HG03378 (cell line): ENCODE results near the gene NLN.
"Not testable (repeated sequence)": the region's sequence is repeated elsewhere in the genome, so short reads cannot be mapped to it uniquely, and the experiment has no call there.

Experiments
- ATAC-seq: cut with Tn5 transposase; IDR thresholded peaks from one replicate; pipeline ENCODE4 v1.9.1; 2021; ENCODE audit warnings: mild to moderate bottlenecking, moderate library complexity; ENCODE audit not compliant: unreplicated experiment

The NLN gene

GRCh38 chr5:65805089-65805488, 83.1 kb downstream of the NLN start:
- no peak for ATAC-seq

GRCh38 chr5:65807494-65807893, 85.5 kb downstream of the NLN start:
- ATAC-seq, result not testable (repeated sequence)

- no peak for ATAC-seq
These were observed 86.3 kb downstream of the NLN start for GRCh38 chr5:65808251-65808741.

GRCh38 chr5:65808818-65809217, 86.8 kb downstream of the NLN start:
- no peak for ATAC-seq

- no peak for ATAC-seq
These were observed 88.0 kb downstream of the NLN start for GRCh38 chr5:65809817-65810531.

GRCh38 chr5:65811004-65811403, 89.0 kb downstream of the NLN start:
- ATAC-seq, result no peak

DNA sequence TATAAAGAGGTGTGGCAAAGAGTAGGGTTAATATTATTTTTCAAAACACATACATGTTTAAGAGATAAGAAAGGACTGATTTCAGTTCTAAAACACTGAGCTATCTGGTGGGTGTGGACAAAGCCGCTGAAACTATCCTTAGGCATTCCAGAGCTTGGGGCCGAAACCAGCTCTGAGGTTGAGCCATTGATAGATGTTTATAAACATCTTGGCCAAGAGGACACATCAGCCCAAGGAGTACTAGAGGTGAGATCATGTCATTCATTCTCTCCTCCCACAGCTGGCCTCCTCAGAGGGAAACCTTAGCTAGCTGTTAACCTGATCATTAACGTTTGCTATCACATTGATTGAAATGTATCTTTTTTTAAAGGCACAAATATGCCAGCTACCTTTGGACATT, 89.9 kb downstream of the NLN start:
- no peak for ATAC-seq

DNA sequence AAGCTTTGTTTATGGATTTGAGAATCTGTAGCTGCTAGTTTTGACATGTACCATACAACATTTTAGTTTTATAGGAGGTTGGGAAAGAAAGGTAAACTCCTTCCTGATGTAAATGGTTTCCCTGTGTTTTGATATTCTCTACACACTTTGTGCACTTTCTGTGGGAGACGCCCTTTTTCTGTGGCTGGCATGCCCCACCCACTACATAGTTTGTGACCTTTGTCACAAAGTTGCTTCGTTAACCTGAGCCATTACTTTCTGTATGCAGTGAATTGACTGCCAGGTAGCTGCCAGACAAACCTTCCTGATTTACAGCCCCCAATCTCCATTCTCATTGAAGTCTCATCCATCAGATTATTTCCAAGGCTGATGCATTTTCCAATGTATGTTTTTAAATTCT, 90.6 kb downstream of the NLN start:
- ATAC-seq, result no peak

DNA sequence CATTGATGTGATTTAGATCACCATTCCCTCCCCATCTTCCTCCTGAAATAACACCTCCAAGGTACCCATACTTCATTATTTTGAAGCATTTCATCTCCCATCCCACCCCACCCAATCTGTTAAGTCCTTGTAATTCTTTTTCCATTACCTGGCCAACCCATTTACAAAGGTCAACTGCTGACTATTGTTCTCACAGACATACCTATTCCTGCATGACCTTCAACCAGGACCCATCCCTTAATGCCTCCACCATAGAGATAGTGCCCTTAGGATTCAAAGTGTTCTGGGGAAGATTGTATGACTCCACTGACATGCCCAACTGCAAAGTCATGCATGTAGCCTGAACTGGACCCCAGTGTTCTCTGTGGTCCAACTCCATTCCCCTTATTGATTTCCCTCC, 91.2 kb downstream of the NLN start:
- no peak for ATAC-seq

DNA sequence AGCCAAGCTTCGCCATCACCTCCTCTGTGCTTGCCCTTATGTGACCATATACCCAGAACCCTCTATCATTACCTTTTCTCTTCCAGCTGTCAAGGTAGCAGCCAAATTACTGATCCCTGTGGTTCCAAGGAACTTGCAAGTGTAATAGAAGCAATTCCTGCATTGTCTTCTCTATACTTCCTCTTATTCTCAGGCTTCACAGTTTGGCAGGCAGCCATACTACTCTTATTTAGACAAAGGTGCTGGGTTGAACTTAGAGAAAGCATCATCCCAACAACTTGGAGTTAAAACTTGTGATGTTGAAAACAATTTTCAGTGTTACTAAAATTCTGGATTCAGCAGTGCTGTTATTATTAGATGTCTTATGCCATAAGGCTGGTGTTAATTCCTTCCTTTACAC, 93.2 kb downstream of the NLN start:
- ATAC-seq, result no peak

DNA sequence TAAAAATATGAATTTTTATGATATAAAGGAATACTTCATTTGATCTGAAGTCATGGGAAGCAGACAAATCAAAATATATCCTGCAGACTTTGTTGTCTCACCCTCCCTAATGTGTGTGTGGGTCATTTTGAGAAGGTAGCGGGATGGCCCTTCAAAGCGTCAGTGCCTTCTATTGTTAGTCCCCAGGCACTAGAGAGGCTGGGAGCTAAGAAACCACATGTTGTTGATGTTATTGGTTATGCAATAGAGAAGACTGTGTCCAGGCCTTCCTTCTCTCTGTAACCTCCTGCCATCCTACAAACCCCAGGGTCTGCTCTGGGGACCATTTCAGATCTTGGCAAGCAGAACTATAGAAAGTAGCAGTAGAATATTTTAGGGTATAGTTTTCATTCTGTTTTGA, 94.7 kb downstream of the NLN start:
- ATAC-seq, result no peak

- ATAC-seq, result no peak
These were observed 95.9 kb downstream of the NLN start for GRCh38 chr5:65817931-65818330.

GRCh38 chr5:65818592-65818991, 96.6 kb downstream of the NLN start:
- ATAC-seq, result no peak

DNA sequence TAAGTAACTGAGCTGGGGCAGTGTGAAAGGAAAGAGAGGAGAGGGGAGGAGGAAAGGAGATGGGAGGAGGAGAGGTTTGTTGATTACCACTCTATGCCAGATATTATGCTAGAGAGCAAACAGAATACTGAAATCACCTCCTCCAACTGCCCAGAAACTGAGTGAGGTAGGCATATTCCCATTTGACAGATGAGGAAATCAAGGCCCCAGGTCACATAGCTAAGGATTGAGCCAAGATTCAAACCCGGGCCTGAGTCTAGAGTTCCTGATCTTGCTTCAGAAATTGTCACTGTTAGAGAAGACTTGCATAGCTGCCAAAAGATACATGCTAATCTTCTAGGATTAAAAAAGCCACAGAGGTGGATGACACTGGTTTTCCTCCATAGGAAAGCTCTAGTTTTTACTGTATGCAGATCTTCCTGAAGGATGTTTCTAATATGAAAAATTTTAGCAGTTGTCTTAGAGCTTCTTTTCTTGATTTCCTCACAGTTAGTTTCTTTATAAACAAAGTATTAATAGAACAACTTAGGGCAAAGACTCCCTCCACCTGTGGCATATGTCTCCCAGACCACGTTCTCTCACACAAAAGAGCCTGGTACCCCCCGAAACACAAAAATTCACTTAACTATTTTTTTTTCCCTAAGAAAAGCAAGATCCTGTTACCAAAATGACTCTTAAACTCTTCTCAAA, 97.4 kb downstream of the NLN start:
- ATAC-seq, result no peak

- no peak for ATAC-seq
These were observed 97.9 kb downstream of the NLN start for GRCh38 chr5:65819905-65820240.

DNA sequence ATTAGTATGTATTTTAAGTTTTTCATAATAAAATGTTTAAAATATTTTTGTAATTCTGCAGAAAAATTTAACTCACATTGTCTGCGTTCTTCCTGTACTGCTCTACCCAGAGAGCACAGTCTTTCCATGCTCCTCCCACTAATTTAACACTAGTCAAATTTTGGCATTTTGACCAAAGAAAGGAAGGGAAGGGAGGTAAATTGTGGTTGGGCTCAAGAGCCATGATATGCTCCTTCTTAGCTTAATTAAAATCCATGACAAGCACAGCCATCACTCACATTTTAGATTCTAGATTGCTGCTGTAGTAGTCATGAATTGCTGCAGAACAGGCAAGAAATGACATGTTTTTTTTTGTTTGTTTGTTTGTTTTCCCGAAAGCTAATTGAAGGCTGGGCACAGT, 98.4 kb downstream of the NLN start:
- ATAC-seq, result no peak

- no peak for ATAC-seq
These were observed 100.0 kb downstream of the NLN start for GRCh38 chr5:65821966-65822365.

- ATAC-seq, result no peak
These were observed 100.7 kb downstream of the NLN start for GRCh38 chr5:65822710-65823109.

DNA sequence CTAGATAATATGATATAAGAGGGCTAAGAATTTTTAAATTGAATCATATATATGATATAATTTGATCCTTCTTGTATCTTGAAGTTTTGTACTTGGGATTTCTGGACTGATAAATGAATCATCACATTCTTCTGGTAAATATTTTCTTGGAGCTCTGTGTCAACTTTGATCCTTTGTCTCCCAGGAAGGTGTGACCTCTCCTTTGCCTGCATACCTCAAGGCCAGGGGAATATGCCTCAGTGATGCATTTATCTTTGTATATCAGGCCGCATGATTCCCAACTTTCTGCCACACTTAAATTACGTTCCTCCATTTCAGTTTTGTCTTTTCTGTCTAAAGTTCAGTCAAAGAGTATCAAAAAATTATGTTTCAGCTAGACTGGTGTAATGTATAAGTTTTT, 101.2 kb downstream of the NLN start:
- ATAC-seq, result no peak

DNA sequence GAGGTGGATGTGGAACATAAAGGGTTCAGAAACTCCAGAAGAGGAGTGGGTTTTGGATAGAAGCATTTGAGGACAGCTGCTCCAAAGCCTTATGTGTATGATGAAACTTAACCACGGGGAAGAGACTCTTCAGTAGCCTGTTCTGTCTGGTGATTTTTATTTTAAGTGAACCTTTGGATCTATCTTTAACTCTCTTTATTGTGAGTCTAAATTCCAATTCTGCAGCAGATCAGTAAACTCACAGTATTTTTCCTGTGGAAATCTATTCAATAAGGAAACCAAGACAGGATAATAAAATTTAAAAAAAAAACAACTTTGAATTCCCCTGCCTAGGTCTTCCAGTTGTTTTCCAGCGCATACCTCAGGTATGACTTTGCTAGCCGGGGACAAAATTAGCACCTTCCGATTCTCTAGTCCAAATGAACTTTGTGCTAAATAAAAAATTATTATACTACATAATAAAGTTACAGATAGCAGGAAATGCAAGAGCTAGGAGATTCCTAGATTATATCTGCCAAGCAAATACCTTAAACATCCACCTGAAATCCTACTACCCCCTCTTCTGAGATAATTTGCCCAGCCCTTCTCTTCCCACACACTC, 101.9 kb downstream of the NLN start:
- ATAC-seq, result no peak

DNA sequence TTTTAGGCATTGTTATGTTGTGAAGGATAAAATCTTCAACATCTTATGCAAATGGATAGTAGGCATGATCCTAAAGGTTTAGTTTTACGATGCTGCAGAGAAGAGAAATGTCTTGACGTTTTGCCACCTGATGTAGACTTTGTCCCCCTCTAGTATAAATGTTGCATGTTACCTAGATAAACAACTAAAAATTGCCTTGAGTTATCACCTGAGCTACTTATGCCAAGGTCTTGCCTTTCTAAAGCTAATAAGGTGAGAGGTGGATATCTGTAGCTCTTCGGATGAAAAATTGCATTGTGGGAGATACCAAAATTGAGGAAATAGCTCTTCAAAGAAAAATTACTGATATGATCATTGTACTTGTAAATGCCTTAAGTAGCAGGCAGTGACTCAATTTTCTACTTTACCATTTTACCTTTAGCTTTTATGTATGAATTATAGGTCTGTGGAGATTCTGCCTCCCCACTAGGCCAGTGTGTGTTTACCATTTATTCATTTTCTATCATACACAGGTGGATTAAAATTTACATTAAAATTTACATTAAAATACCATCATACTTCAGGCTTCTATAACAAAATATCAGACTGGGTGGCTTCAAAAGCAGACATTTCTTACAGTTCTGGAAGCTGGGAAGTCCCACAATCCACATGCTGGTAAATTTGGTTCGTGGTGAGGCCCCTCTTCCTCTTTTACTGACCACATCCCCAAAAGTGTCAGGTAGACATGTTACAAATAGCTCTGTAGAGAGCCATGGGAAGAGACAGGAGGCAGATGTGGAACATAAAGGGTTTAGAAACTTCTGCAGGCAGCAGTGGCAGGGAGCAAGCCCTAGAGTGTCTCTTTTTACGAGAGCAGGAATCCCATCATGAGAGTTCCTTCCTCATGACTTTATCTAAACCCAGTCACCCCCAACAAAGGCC, 103.7 kb downstream of the NLN start:
- ATAC-seq, result peak; percentile 73
